Measurements from ENCODE around the gene CARD8.
"Not testable (repeated sequence)": the region's sequence is repeated elsewhere in the genome, so short reads cannot be mapped to it uniquely, and the experiment has no call there.

Gene CARD8

GRCh38 chr19:48255376-48256303 lies at the start of gene CARD8:
Gene CARD8 (minus strand): TSS chr19:48255912. CDS start chr19:48241020, 14,892 bp downstream.
- DNase-seq (ENCODE audit: low spot score), result peak; percentile 88

- no peak for DNase-seq (ENCODE audit: low spot score)
Observed at GRCh38 chr19:48303866-48304265, 48.2 kb upstream of the CARD8 start.

- no peak for DNase-seq (ENCODE audit: low spot score)
Observed at GRCh38 chr19:48303367-48303766, 47.7 kb upstream of the CARD8 start.

- no peak for DNase-seq (ENCODE audit: low spot score)
Observed at GRCh38 chr19:48302600-48302959, 46.9 kb upstream of the CARD8 start.

DNA sequence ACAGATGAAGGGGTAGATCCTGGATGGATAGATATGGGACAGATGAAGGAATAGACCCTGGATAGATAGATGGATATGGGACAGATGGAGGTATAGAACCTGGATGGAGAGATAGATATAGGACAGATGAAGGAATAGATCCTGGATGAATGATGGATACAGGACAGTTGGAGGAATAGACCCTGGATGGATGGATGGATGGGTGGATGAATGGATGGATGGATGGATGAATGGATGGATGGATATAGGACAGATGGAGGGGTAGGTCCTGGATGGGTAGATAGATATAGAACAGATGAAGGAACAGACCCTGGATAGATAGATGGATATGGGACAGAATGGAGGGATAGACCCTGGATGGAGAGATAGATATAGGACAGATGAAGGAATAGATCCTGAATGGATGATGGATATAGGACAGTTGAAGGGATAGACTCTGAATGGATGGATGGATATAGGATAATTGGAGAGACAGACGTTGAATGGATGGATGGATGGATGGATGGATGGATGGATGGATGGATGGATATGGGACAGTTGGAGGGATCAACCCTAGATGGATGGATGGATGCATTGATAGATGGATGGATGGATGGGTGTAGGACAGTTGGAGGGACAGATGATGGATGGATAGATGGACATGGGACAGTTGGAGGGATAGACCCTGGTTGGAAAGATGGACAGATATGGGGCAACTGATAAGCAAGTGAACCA lies 46.3 kb upstream of the CARD8 start:
- DNase-seq (ENCODE audit: low spot score), result no peak

DNA sequence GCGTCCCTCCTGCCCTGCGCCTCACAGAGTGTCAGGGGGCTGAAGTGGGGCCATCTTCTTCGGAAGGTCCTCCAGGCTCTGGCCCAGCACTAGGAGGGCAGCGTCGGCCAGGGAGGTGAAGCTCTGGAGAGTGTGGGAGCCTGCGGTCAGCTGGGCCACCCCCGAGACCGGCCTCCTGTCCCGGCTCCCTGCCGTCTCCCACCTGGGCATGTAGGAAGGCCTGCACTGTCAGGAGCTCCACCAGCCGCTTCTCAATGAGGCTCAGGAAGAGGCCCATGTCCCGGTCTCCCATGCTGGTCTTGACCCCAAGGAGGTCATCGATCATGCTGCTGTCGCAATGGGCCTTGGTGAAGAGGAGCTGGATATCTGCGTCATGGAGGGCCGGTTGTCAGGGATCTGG lies 42.3 kb upstream of the CARD8 start:
- no peak for DNase-seq (ENCODE audit: low spot score)

DNA sequence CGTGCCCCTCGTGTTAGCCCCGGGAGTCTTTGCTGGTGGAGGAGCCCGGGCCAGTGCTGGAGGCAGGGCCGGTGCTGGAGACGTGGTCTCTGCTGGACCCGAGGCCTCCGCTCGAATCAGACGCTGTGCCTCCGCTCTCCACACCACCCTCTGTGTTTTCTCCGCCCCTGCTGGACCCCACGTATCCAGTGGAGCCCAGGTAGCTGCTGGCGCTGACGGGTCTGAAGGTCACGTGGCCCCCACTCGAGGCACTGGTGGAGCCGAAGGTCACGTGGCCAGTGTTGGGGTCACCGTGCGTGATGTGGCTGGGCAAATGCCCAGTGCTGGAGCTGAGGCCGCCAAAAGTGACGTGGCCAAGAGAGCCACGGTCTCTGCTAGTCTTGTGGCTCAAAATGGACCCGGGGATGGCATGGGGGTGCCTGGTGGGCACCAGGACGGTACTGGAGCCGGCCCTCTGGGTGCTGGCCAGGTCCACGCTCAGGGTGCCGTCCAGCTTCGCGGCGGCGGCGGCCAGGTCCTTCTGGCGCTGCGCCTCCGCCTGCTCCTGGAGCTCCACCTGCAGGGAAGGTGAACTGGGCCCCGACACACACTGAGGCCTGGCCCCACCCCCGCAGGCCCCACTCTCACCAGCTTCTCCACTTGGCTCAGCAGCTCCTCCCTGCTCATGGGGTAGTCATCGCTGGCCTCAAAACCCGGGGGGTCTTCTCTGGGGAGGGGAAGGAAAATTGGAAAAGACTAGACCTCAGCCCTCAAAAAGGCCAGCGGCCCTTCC lies 41.4 kb upstream of the CARD8 start:
- DNase-seq (ENCODE audit: low spot score), result no peak

GRCh38 chr19:48295458-48295857 lies 39.7 kb upstream of the CARD8 start:
- no peak for DNase-seq (ENCODE audit: low spot score)

DNA sequence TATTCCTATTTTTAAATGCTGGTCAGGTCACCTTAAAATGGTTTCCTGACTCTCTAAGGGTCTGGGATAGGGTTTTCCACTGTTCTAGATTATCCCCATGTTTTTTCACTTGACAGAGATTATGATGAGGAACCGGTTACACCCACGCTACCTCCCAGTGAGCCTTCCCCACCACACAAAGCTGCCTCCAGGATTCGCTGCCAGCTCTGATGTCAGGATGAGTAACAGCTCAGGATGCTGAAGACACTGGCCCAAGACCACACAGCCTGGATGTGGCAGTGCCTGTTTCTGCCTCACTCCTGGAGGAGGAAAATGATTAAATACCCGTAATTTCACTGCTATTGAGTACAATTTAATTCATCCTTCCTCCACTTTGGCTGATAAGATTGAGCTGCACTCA lies 37.1 kb upstream of the CARD8 start:
- no peak for DNase-seq (ENCODE audit: low spot score)

DNA sequence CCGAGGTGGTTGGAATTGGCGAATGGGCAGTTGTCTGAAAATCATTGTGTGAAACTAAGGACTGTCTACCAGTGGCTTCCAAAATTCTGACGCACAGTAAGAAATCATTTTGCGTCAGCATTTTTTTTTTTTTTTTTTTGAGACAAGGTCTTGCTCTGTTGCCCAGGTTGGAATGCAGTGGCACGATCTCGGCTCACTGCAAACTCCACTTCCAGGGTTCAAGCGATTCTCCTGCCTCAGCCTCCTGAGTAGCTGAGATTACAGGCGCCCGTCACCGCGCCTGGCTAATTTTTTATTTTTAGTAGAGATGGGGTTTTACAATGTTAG lies 35.7 kb upstream of the CARD8 start:
- DNase-seq (ENCODE audit: low spot score), result not testable (repeated sequence)

GRCh38 chr19:48290771-48291488 lies 35.2 kb upstream of the CARD8 start:
- DNase-seq (ENCODE audit: low spot score), result peak; percentile 53

DNA sequence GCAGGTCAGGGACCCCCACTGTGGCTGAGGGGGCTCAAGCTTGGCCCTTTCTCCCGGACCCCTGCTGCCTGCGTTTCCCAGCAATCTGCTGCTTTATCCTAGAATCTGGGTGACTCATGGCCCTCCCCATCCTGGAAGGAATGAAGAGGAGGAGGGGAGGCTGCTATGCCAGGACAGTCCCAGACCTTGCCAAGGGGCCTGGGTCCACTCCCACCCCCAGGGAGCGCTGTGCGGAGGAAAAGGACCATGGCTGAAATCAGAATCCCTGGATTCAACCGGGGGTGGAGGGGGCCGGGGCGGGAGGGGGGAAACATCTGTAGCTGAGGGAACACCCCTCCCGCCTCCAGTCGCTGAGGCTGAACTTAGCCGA lies 34.7 kb upstream of the CARD8 start:
- DNase-seq (ENCODE audit: low spot score), result no peak

DNA sequence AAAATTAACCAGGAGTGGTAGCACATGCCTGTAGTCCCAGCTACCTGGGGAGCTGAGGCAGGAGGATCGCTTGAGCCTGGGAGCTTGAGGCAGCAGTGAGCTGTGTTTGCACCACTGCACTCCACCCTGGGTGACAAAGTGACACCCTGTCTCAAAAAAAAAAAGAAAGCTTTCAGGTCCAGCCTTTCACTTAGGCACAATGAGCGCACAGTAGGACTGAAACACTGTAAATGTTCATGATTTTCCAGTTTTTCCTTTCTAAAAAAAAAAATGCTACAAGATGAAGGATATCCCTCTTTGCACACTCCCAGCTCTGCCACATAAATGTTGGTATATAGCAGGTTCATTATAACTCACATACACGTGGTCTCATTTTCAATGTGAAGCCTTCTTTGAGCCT lies 32.0 kb upstream of the CARD8 start:
- no peak for DNase-seq (ENCODE audit: low spot score)

- DNase-seq (ENCODE audit: low spot score), result no peak
Observed at GRCh38 chr19:48284896-48285295, 29.2 kb upstream of the CARD8 start.

GRCh38 chr19:48283908-48284307 lies 28.2 kb upstream of the CARD8 start:
- no peak for DNase-seq (ENCODE audit: low spot score)

- DNase-seq (ENCODE audit: low spot score), result no peak
Observed at GRCh38 chr19:48279747-48280146, 24.0 kb upstream of the CARD8 start.

GRCh38 chr19:48274938-48275337 lies 19.2 kb upstream of the CARD8 start:
- no peak for DNase-seq (ENCODE audit: low spot score)

DNA sequence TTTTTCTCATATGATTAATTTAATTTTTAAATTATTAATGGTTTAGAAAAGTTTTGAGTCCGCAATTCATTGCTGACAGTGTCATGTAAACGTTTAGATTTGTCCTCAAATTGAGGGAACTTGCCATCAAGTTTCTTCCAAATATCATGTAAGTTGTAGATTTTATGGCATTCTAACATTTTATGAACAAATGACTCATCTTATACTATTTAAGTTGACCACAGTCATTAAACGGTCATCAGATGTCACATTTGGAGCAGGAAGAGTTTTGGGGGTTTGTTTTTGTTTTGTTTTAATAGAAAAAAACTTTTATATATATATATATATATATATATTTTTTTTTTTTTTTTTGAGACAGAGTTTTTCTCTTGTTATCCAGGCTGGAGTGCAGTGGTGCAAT lies 18.5 kb upstream of the CARD8 start:
- no peak for DNase-seq (ENCODE audit: low spot score)

- DNase-seq (ENCODE audit: low spot score), result no peak
Observed at GRCh38 chr19:48271531-48272151, 15.9 kb upstream of the CARD8 start.

- not testable (repeated sequence) for DNase-seq (ENCODE audit: low spot score)
Observed at GRCh38 chr19:48269617-48270026, 13.9 kb upstream of the CARD8 start.

DNA sequence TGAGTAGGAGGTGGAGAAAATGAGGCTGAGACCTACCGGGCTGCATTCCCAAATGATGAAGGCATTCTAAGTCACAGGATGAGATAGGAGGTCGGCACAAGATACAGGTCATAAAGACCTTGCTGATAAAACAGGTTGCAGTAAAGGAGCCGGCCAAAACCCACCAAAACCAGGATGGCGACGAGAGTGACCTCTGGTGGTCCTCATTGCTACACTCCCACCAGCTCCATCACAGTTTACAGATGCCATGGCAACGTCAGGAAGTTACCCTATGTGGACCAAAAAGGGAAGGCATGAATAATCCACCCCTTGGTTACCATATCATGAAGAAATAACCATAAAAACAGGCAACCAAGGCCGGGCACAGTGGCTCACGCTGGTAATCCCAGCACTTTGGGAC lies 9.6 kb upstream of the CARD8 start:
- not testable (repeated sequence) for DNase-seq (ENCODE audit: low spot score)

DNA sequence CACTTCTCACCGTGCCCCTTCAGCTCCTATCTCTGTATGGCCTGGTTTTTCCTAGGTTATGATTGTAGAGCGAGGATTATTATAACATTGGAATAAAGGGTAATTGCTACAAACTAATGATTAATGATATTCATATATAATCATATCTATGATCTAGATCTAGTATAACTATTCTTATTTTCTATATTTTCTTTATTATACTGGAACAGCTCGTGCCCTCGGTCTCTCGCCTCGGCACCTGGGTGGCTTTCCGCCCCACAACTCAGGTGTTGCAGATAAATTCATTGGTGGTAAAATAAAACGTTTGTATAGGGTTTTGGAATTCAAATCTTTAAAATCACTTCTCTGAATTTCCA lies 4.6 kb upstream of the CARD8 start:
- not testable (repeated sequence) for DNase-seq (ENCODE audit: low spot score)

Data from CD4-positive, alpha-beta T cell treated with Interleukin-2 at 100 ng/mL for 4 hours (primary cell).